ENCODE data around the gene ALKBH3.

DNA sequence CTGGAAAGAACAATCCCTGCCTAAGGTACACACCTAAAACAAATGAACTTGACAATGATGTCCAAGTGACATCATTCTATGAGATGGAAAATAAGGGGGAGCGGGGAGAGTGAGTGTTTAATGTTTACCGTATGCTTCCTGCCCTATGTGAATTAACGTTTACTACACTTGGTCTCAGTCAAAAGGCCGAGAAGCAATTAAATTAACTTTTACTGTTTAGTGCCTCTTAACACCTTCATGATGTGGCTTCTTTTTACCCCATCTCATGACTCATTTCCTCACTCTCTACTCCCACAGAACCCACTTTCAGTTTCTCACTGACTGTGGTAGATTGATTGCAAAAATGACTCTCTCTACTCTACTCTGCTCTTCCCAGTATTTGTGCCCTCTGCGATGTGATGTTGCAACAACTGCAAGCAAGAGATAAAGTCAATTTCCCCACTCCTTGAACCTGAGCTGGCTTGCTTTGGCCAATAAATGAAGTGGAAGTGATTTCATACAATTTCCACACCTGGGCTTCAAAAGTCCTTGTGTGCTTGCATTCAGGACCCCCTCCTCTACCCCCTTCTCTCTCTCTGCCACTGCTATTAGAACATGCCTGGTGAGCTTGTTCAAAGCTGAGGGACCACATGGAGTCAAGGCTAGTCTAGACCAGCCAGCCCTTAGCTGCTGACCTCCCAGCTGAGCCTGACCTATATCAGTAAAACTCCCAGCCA, 11.6 kb upstream of the ALKBH3 start:
- TF ChIP-seq, protein P1, sequence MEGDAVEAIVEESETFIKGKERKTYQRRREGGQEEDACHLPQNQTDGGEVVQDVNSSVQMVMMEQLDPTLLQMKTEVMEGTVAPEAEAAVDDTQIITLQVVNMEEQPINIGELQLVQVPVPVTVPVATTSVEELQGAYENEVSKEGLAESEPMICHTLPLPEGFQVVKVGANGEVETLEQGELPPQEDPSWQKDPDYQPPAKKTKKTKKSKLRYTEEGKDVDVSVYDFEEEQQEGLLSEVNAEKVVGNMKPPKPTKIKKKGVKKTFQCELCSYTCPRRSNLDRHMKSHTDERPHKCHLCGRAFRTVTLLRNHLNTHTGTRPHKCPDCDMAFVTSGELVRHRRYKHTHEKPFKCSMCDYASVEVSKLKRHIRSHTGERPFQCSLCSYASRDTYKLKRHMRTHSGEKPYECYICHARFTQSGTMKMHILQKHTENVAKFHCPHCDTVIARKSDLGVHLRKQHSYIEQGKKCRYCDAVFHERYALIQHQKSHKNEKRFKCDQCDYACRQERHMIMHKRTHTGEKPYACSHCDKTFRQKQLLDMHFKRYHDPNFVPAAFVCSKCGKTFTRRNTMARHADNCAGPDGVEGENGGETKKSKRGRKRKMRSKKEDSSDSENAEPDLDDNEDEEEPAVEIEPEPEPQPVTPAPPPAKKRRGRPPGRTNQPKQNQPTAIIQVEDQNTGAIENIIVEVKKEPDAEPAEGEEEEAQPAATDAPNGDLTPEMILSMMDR (IDR thresholded peaks at IDR 0.05) = no peak
- no peak for TF ChIP-seq POLR2A (IDR thresholded peaks at IDR 0.05)

Data from testis (tissue), 2 donors.